ENCODE data around the gene SRGAP1.
"Not testable (repeated sequence)": the region's sequence is repeated elsewhere in the genome, so short reads cannot be mapped to it uniquely, and the experiment has no call there.

DNA sequence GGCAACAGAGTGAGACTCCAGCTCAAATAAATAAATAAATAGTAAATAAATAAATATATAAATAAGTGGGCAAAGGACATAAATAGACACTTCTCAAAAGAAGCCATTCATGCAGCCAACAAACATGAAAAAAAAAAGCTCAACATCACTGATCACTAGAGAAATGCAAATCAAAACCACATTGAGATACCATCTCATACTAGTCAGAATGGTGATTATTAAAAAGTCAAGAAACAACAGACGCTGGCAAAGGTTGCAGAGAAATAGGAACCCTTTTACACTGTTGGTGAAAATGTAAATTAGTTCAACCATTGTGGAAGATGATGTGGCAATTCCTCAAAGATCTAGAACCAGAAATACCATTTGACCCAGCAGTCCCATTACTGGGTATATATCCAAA lies 322.5 kb downstream of the SRGAP1 start:
- not testable (repeated sequence) for TF ChIP-seq EP300, CTCF (IDR thresholded peaks at IDR 0.05)

Data from upper lobe of left lung (tissue), 4 donors.